Retinal pigment epithelial cell (primary cell): ENCODE measurements around the gene TTC9B.

ENCODE experiments used
- DNase-seq: peaks from one replicate; pipeline ENCODE4 v3.0.0-alpha.2; 2010; ENCODE audit warnings: low read depth
- H3K4me3 ChIP-seq: 2 replicates; pipeline ENCODE4 v1.5.1; 2011; ENCODE audit warnings: mild to moderate bottlenecking, low read length, control low read depth, moderate library complexity
- CTCF ChIP-seq: conservative IDR thresholded peaks from 2 replicates; pipeline ENCODE4 v1.5.1; 2011; ENCODE audit warnings: low read depth, low read length, control low read depth, inconsistent platforms

Gene TTC9B

GRCh38 chr19:40213882-40214570 lies 4.2 kb downstream of the TTC9B start:
- DNase-seq, result no peak
- no peak overlapping the region for H3K4me3 ChIP-seq
- no peak for TF ChIP-seq CTCF

DNA sequence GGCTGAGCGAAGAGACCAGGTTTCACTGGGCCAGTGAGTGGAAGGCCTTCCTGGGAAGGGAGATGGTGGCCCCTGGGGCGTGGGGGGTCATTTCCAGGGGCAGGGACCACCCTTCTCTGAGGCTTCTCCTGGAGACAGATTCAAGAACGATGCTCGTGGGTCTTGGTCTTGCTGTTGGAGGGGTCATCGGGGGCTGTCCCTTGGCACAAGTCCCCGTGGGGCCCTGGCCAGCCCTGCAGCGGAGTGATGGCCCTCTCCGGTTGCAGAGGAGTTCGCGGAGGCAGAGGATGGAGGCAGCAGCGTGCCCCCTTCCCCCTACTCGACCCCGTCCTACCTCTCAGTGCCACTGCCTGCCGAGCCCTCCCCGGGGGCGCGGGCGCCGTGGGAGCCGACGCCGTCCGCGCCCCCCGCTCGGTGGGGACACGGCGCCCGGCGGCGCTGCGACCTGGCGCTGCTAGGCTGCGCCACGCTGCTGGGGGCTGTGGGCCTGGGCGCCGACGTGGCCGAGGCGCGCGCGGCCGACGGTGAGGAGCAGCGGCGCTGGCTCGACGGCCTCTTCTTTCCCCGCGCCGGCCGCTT lies 4.8 kb downstream of the TTC9B start:
- TF ChIP-seq CTCF, result no peak
- no peak for DNase-seq

DNA sequence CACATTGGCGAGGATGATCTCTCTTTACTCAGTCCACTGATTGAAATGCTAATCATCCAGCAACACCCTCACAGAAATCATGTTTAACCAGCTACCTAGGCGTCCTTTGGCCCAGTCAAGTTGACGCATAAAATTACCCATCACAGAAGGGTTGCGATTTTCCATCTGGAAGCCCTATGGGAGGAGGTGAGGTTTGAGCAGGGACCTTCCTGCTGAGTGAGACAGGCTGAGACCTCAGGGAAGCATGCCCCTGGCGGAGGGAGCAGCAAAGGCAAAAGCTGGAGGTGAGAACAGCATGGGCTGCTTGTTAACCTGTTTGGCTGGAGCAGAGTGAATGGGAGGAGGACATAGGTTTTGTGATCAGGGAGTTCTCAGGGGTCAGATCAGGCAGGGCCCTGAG lies 7.3 kb downstream of the TTC9B start:
- no peak for TF ChIP-seq CTCF
- H3K4me3 ChIP-seq, result no peak overlapping the region
- no peak for DNase-seq

More for the DNA sequence above, 4.8 kb downstream of the TTC9B start:
- H3K4me3 ChIP-seq, result no peak overlapping the region

DNA sequence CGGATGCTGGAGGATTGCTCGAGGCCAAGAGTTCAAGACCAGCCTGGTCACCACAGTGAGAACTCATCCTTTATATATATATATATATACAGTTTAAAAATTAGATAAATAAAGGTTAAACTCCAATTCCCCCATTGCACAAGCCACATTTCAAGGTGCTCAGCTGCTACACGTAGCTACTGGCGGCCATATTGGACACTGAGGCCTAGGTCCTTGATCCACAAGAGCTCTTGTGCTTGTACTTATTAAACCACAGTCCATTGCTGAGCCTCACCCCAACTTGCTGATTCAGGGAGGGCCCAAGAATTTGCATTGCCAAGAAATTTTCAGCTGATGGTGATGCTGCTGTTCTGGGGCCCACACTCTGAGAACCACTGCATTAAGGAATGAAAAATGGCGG lies 9.6 kb downstream of the TTC9B start:
- DNase-seq, result no peak
- H3K4me3 ChIP-seq, result no peak overlapping the region
- no peak for TF ChIP-seq CTCF

- no peak overlapping the region for H3K4me3 ChIP-seq
- no peak for DNase-seq
- TF ChIP-seq CTCF, result no peak
These were observed 12.4 kb downstream of the TTC9B start for GRCh38 chr19:40205760-40206159.

DNA sequence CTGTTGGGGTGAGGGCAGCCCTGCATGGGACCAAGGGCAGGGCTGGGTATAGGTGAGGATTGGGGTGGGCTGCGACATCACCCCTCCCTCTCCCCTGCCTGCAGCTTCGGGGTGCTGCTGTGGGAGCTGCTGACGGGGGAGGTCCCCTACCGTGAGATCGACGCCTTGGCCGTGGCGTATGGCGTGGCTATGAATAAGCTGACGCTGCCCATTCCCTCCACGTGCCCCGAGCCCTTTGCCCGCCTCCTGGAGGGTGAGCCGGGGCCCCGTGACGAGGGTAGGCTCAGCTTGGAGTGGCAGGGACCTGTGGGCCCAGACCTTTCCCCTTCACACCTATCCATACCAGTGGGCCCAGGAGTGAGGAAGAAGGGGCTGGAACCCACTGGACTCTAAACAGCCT lies 13.8 kb downstream of the TTC9B start:
- TF ChIP-seq CTCF, result no peak

More for the DNA sequence above, 13.8 kb downstream of the TTC9B start:
- no peak for DNase-seq
- no peak overlapping the region for H3K4me3 ChIP-seq
